GM12864 (cell line): ENCODE measurements around the gene MAGI1.

Source experiments
- DNase-seq: peaks from one replicate; pipeline ENCODE4 v3.0.0-alpha.2; 2011; ENCODE audit warnings: low read depth
- H3K4me3 ChIP-seq: 2 replicates; pipeline ENCODE4 v1.5.1; 2011; ENCODE audit warnings: mild to moderate bottlenecking, low read depth, low read length, control low read depth
- TF ChIP-seq, protein P1 (sequence below): IDR thresholded peaks from 2 replicates; pipeline ENCODE4 v1.5.1; 2011; ENCODE audit warnings: low read depth, mild to moderate bottlenecking, moderate library complexity, low read length, control low read depth, inconsistent platforms; ENCODE audit errors: missing control alignments

MAGI1 gene

DNA sequence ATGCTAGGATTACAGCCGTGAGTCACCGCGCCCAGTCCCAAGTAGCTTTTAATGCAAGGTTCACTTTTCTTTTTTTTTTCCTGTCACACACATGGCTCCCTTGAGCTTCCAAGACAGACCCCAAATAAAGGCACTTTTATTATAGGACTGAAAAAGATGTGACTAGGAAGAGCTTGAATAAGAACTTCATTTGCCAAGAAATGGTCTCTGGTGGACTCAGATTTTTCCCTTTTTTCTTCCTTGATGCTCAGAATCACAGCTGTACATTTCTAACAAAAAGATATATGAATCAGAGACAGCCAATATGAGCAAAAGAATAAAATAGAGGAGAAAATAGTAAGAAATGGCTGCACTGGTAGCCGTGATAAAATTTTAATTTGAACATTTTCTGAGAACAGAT lies 337.2 kb downstream of the MAGI1 start:
- H3K4me3 ChIP-seq = no peak overlapping the region
- no peak for DNase-seq
- TF ChIP-seq, protein P1, sequence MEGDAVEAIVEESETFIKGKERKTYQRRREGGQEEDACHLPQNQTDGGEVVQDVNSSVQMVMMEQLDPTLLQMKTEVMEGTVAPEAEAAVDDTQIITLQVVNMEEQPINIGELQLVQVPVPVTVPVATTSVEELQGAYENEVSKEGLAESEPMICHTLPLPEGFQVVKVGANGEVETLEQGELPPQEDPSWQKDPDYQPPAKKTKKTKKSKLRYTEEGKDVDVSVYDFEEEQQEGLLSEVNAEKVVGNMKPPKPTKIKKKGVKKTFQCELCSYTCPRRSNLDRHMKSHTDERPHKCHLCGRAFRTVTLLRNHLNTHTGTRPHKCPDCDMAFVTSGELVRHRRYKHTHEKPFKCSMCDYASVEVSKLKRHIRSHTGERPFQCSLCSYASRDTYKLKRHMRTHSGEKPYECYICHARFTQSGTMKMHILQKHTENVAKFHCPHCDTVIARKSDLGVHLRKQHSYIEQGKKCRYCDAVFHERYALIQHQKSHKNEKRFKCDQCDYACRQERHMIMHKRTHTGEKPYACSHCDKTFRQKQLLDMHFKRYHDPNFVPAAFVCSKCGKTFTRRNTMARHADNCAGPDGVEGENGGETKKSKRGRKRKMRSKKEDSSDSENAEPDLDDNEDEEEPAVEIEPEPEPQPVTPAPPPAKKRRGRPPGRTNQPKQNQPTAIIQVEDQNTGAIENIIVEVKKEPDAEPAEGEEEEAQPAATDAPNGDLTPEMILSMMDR = no peak

DNA sequence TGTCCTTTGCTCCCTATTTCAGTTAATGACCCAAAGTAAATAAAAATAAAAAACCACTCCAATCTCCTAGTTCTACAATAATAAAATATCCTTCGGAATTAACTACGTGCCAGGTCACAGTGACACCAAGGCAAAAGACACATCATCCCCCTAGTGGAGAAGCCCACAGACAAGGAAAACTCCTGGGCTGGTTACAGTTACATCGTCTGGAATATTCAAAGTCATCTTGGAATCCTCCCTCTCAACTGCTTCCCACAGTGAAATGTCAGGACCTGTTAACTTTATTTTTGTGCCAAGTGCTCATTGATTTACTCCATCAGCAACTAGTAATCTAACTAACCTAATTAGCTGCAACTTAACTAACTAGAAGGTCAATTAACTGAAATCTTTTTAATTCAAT lies 349.3 kb downstream of the MAGI1 start:
- DNase-seq = no peak
- TF ChIP-seq, protein P1 = no peak
- no peak overlapping the region for H3K4me3 ChIP-seq

DNA sequence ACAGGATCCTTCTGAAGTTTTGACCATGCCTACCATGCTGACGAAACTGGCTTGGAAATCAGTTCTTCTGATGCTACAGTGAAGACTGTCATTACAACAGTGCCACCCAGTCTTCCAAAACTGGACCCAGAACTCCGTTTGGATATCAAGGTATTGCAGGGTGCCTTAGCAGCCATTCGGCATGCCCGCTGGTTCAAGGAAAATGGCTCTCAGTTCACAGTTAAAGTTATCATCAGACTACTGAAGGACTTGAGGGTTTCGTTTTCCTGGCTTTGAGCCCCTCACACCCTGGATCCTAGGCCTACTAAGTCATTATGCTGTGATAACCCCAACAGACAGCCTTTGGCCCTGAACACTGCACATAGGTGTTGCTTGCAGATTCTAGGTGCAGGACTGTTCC lies 351.0 kb downstream of the MAGI1 start:
- TF ChIP-seq, protein P1 = no peak
- no peak overlapping the region for H3K4me3 ChIP-seq
- DNase-seq = no peak

DNA sequence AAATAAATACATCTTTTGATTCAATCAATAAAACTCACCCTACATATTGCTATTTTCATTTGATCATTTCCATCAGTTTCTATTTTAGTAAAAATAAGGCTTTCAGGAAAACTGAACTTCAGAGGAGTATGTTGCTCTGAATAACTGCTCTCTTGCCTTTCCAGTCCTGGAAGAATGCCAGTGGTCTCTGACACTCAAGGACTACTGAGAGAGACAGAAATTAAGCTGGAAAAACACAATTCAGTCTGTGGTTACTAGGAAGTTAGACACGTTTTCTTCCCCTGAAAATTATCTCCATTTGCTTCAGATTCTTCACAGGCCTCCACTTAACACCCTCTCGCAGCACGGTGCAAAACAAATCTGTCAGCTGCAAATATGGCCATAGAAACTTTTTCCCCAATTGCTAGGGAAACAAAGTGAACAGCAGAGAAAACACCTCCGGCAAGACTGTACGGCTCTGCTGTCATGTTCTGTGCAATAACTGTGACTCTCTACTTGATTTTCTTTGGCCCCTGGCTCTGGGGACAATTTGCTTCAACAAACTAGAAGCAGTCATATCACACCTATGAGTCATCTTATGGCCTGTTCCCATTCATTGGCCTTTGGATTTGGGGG lies 353.0 kb downstream of the MAGI1 start:
- TF ChIP-seq, protein P1 = no peak
- DNase-seq = no peak
- no peak overlapping the region for H3K4me3 ChIP-seq

DNA sequence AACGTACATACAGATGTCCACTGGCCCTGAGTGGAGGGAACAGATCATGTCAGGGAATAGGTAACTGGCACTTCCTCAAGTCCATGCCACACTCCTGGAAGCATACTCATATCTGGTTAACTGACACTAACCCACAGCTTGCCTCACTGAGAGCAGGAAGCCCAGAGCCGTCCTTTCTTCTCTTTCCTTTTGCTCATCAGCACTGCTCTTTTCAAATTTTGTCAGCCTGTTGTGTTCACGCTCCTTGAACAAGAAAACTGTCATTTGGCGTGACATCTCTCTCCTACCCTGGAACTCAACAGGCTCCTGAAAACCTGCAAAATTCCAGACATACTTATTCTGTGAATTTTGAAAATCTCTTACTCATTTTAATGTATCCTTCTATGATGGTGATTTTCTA lies 360.2 kb downstream of the MAGI1 start:
- no peak overlapping the region for H3K4me3 ChIP-seq
- TF ChIP-seq, protein P1 = no peak
- no peak for DNase-seq

DNA sequence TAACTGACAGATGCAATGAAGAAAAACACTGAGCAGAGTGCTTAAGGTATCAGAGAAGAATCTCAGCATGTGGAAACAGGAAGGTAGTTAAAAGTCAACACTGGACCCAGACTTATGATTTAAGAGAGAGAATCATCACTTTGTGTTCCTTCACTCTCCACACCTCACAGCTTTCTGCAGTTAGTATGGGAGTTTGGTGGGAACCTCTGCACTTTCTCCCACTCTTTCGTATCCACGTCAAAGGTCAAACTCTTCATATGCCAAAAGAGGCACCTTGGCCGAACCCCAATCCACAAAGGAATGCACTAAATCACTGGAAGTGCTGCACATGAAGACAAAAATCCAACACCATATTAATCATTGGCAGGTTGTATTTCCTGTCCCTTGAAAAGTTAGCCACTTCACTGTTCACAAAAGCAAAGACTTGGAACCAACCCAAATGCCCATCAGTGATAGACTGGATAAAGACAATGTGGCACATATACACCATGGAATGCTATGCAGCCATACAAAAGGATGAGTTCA lies 361.2 kb downstream of the MAGI1 start:
- H3K4me3 ChIP-seq = no peak overlapping the region
- DNase-seq = no peak
- TF ChIP-seq, protein P1 = no peak

DNA sequence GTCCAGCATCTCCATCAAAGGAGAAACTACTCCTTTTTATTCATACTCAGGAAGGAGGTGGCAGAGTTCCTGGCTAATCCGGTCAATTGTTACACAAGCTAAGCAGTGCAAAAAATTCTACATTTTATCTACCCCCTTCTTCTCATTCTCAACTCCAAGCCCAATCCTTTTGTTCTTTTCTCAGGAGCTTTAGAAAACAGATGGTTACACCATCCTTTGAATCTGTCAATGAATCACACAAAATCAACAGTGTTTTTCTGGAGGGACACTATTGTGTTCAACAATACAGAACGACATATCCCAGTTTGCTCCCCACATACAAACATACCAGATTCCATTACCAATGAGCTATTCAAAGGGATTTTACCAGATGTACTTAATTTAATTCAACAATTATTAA lies 362.1 kb downstream of the MAGI1 start:
- TF ChIP-seq, protein P1 = no peak
- no peak overlapping the region for H3K4me3 ChIP-seq
- DNase-seq = no peak
